Forelimb muscle (tissue), 1 donor: ENCODE results near the gene RABL6. TPM values are rescaled to one million over a fixed set of nuclear protein-coding genes. Genes with fewer than 3 reads are reported as not detected.
"Not testable (repeated sequence)": the region's sequence is repeated elsewhere in the genome, so short reads cannot be mapped to it uniquely, and the experiment has no call there.

Source experiments
- DNase-seq: peaks from one replicate; pipeline ENCODE4 v3.0.0-alpha.2; 2013; ENCODE audit warnings: low read depth
- polyA plus RNA-seq: library from polyadenylated mRNA; unstranded; fragments of 120-200 nt; gene quantifications from one replicate; pipeline ENCODE4 v1.2.1, GENCODE V29; 2013; ENCODE audit not compliant: insufficient read length

The RABL6 gene
- polyA plus RNA-seq, 1 donor: 59.8 TPM

DNA sequence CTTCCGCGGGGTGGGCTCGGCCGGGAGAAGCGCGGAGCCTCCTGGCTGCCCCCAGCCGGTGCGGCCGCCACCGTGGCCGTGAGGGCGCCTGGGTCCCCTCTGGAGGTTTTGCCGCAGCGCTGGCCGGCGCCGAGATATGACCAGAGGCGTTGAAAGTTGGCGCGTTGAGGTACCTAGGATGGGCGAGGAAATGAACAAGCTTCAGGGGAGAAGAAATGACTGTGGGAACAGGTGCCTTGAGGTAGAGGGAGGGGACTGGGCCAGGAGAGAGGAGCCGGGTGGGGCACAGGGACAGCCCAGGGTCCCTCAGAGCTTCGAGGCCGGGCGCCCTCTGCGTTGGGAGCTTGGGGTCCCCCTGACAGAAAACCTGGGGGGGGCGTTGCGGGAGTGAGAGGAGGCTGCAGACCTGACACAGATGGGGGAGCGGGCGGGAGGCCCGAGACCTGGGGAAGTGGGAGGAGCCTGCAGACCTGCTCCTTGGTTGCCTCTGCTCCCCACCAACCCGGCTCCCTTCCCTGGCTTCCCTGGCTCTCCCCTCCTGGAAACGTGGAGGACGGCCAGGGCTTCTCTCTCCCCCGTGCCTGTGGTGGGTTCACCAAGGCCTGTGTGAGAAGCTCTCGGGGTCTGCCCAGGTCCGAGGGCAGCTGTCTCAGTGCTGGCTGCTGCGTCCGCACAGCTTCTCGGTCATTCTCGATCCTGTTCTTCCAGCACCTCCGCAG lies 14.2 kb downstream of the RABL6 start:
- no peak for DNase-seq

GRCh38 chr9:136823136-136824046 lies 15.6 kb downstream of the RABL6 start:
- no peak for DNase-seq

DNA sequence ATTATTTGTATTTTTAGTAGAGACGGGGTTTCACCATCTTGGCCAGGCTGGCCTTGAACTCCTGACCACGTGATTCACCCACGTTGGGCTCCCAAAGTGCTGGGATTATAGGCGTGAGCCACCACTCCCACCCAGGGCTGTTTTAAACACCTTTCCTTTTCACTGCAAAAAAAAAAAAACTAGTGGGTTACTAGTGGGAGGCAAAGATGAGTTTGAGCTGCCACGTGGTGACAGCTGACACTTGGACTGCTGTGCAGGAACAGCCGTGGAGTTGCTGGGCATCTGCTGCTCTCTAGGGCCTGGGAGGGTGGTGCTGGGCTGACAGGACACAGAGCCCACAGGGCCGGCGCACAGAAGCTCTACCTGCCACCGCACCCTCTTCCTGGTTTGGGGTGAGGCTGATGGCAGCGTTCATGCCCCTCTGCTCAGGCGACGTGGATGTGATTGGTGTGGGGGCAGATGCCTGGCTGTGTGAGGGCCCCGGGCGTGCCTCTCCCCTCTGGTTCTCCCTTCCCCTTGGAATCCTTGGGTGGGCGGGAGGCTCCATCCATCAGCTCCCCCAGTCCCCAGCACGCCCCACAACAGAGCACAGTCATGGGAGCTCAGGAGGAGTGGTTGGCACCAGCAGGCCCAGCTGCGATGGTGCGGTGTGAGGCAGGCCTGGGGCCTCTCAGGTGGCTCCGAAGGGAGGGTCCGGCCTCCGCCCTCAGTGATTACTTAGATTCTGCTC lies 16.9 kb downstream of the RABL6 start:
- no peak for DNase-seq

GRCh38 chr9:136825295-136826187 lies 17.8 kb downstream of the RABL6 start:
- no peak for DNase-seq

DNA sequence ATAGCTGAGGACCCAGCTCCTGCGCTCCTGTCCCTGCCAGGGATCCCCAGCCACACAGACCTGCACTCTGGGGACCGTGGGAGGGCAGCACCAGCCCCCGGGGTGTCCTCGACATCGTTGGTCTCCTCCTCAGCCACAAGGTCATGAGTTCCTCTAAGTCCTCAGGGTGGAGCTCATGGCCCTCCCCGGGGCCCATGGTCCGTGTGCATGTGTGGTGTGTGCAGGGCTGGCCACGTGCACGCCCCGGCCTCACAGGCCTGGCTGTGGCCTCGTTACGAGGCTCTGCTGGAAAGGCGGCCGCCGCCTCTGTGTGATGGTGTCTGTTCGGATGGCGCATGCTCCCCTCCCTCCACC lies 18.4 kb downstream of the RABL6 start:
- no peak for DNase-seq

- DNase-seq: no peak
These were observed 19.2 kb downstream of the RABL6 start for GRCh38 chr9:136826703-136827582.

DNA sequence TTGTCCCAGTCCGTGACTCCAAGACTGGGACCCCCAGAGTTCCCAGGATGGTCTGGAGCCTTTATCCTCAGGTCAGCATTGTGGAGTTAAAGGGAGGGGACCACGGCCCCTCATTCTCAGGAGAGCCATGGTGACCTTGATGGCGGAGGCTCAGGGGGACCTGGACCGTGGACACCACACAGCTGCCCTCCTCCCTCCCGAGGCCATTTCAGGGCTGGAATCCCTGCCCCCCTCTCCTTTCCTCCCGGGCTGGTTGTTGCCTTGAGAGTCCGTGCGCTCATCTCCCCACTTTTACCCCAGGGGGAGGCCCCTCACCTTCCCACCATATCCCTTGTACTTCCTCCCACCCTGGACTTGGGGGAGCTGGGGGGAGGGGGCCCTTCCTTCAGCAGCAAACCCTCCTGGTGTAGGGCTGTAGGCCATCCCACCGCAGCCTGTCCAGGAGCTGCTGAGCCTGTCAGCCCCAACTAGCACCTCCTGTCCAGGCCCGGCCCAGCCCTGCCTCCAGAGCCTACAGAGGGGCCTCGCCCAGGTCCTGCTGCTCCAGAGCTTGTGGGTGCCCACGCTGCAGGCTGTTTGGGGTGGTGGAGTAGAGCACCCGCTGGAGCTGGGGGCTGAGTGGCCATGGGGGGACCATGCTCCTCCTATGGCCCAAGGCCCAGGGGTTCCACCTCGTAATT lies 20.2 kb downstream of the RABL6 start:
- no peak for DNase-seq

GRCh38 chr9:136828474-136829140 lies 20.9 kb downstream of the RABL6 start:
- no peak for DNase-seq

- no peak for DNase-seq
These were observed 21.7 kb downstream of the RABL6 start for GRCh38 chr9:136829412-136829811.

GRCh38 chr9:136829981-136830885 lies 22.5 kb downstream of the RABL6 start:
- no peak for DNase-seq

DNA sequence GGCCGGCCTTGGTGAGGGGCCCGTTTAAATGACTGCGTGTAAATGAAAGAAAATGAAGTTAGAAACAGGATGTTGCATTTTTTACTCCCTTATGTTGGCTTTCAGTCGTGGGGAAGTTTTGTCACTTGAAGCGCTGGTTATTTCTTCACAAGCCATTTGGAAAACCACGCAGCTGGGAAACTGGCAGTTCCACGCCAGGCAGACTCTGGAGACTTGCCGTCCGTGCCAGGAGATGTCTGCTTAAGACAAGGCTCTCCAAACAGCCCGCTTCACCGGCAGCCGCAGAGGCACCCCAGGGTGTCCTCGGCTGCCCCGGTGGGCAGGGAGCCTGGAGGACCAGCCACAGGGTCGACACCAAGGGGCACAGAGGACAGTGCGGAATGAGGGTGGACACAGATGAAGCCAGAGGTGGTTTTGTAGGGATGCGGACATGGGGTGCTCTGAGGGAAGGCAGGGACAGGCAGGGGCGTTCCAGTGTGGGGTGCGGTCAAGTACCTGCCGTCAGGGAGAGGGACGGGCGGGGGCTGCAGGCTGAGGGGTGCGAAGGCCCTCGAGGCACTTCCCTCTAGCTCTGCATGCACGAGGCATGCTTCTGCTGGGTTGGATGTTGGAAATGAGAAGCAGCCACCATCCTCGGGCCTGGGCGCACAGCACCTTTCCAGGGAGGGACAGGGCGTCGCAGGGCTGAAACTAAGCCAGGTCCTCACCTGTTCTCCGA lies 23.4 kb downstream of the RABL6 start:
- DNase-seq: no peak

DNA sequence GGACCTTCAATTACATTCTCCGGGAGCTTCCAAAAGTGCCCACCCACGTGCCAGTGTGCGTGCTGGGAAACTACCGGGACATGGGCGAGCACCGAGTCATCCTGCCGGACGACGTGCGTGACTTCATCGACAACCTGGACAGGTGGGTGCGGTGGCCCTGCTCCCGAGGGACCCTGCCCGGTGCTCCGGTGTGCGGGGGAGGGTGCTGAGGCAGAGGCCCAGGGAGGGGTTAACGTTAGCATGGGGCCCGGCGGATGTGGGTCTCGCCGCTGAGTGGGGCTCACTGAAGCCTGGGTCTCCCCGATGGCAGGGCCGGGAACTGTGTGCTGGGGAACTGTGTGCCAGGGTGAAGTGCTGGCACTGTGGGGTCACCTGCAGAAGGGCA lies 24.0 kb downstream of the RABL6 start:
- DNase-seq: no peak

GRCh38 chr9:136832581-136832980 lies 24.8 kb downstream of the RABL6 start:
- DNase-seq: no peak

DNA sequence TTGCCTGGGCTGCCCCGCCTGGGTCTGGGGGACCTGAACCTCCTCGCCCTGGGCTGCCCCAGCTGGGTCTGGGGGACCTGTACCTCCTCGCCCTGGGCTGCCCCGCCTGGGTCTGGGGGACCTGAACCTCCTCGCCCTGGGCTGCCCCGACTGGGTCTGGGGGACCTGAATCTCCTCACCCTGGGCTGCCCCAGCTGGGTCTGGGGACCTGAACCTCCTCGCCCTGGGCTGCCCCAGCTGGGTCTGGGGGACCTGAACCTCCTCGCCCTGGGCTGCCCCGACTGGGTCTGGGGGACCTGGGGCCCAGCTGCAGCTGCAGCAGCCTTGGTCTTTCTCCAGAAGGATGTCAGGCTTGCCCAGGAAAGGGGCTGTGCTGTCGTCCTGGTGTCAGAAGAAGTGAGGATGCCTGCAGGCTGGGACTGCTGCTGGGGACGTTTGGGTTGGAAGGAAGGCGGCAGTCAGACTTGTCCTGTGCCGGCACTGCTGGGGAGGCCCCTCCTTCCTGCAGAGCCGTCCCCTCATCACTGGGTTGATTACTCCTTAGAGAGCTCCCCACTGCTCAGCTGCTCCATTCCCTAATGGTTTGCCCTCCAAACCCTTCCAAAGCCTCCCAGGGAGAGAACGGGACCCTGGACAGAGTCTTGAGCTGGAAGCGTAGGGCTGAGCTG lies 25.8 kb downstream of the RABL6 start:
- not testable (repeated sequence) for DNase-seq

DNA sequence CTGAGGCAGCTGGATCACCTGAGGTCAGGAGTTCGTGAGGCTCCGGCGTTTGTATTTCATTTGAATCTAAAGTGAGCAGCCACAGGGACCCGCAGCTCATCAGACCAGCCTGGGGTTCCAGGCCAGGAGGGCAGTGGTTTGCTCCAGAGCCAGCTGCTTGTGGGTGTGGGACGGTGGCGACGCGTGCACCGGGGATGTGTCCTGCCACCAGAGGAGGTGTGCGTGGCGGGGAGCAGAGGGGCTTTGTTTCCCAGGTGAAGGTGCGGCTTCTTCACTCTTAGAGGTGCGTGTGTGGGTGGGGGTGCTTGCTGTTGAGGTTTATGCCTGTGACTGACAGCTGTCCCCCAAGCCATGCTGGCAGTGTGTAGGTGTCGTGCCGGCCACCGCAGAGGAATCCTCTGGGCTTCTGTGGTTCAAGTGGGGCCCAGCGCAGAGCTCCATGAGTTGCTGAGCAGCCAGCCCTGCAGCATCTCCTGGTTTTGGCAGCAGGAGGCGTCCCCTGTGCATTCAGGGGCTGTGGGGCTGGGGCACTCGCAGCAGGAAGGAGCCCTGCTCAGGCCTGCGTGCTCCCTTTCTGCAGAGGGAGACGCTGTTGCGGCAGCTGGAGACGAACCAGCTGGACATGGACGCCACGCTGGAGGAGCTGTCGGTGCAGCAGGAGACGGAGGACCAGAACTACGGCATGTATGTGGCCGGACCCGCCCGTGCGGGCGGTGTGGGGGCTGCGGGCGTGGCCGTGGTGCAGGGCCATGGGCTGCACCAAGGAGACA lies 27.6 kb downstream of the RABL6 start:
- no peak for DNase-seq
